HPDE6-E6E7 (cell line): ENCODE measurements around the gene CCL25.
"Not testable (repeated sequence)": the region's sequence is repeated elsewhere in the genome, so short reads cannot be mapped to it uniquely, and the experiment has no call there.

Experiments used
- DNase-seq: peaks from one replicate; pipeline ENCODE4 v3.0.0; 2011; ENCODE audit warnings: missing footprints; ENCODE audit errors: extremely low spot score

The CCL25 gene

GRCh38 chr19:8052464-8052859, at the start of gene CCL25:
CCL25 (plus strand) TSS chr19:8052760; CDS start chr19:8053050, 290 bp downstream.
- DNase-seq, result no peak

GRCh38 chr19:8004001-8004400, 48.6 kb upstream of the CCL25 start:
- DNase-seq, result no peak

GRCh38 chr19:8004723-8005513, 47.6 kb upstream of the CCL25 start:
- DNase-seq, result no peak

- DNase-seq, result peak; percentile 87
These were observed 46.9 kb upstream of the CCL25 start, which contains the start of gene ELAVL1 for GRCh38 chr19:8005534-8006256. ELAVL1 (minus strand) TSS chr19:8005641; CDS start chr19:7991815, 13,826 bp downstream.

GRCh38 chr19:8017808-8018207, 34.8 kb upstream of the CCL25 start:
- DNase-seq, result no peak

- no peak for DNase-seq
These were observed 31.9 kb upstream of the CCL25 start for GRCh38 chr19:8020681-8021080.

- no peak for DNase-seq
These were observed 31.2 kb upstream of the CCL25 start for GRCh38 chr19:8021374-8021773.

- DNase-seq, result no peak
These were observed 30.3 kb upstream of the CCL25 start for GRCh38 chr19:8022275-8022674.

- no peak for DNase-seq
These were observed 29.2 kb upstream of the CCL25 start for GRCh38 chr19:8023371-8023770.

GRCh38 chr19:8024256-8024655, 28.3 kb upstream of the CCL25 start:
- DNase-seq, result not testable (repeated sequence)

GRCh38 chr19:8025316-8025715, 27.2 kb upstream of the CCL25 start:
- DNase-seq, result no peak

- no peak for DNase-seq
These were observed 23.5 kb upstream of the CCL25 start for GRCh38 chr19:8028951-8029491.

GRCh38 chr19:8030960-8031359, 21.6 kb upstream of the CCL25 start:
- no peak for DNase-seq

GRCh38 chr19:8033287-8034177, 19.0 kb upstream of the CCL25 start:
- DNase-seq, result not testable (repeated sequence)

- no peak for DNase-seq
These were observed 18.4 kb upstream of the CCL25 start for GRCh38 chr19:8034178-8034525.

GRCh38 chr19:8036434-8037099, 16.0 kb upstream of the CCL25 start:
- no peak for DNase-seq

GRCh38 chr19:8038815-8039214, 13.7 kb upstream of the CCL25 start:
- DNase-seq, result no peak

- no peak for DNase-seq
These were observed 13.3 kb upstream of the CCL25 start for GRCh38 chr19:8039231-8039630.

- no peak for DNase-seq
These were observed 11.0 kb upstream of the CCL25 start for GRCh38 chr19:8041531-8041931.

- DNase-seq, result no peak
These were observed 9.7 kb upstream of the CCL25 start for GRCh38 chr19:8042900-8043299.

GRCh38 chr19:8044018-8044417, 8.5 kb upstream of the CCL25 start:
- DNase-seq, result no peak
